Endothelial cell of umbilical vein (primary cell): ENCODE data around the gene TMPRSS9. TPM values are rescaled to one million over a fixed set of nuclear protein-coding genes. Genes with fewer than 3 reads are reported as not detected.

ENCODE experiments used
- BruUV-seq: library from RNA; stranded (reverse); fragments of 400-500 nt; replicated peaks from 2 replicates; lab custom pipeline; 2021; lab: Mats Ljungman, UMichigan
- CTCF ChIA-PET: fragments of 300-600, 350-600 bp; sonication (Branson Sonifier 250); formaldehyde crosslinking; loops from one replicate; lab custom pipeline; 2021; ENCODE audit warnings: antibody characterized with exemption, inconsistent platforms; lab: Charles Lee
- POLR2A ChIA-PET: fragments of 300-600, 350-600 bp; sonication (Branson Sonifier 250); formaldehyde crosslinking; loops from one replicate; lab custom pipeline; 2021; ENCODE audit warnings: antibody characterized with exemption, inconsistent platforms; lab: Charles Lee
- DNase-seq: peaks from one replicate; pipeline ENCODE4 v3.0.0-alpha.2; 2011; ENCODE audit warnings: low read depth, low spot score
- FAIRE-seq: peaks from 2 replicates; lab custom pipeline; 2011; peaks lifted over from hg19 to GRCh38; lab: Jason Lieb, UNC
- H2AFZ ChIP-seq: 2 replicates; pipeline ENCODE4 v1.6.0; 2012; ENCODE audit warnings: low read depth, low read length, control low read depth, inconsistent platforms
- H3K27ac ChIP-seq: 2 replicates; pipeline ENCODE4 v1.5.1; 2011; ENCODE audit warnings: low read depth, mild to moderate bottlenecking, control low read depth, low read length, moderate library complexity; ENCODE audit not compliant: insufficient read depth
- H3K27me3 ChIP-seq, 2 experiments: 2 replicates each; pipeline versions ENCODE4 v1.6.0 to v1.6.1; 2011; ENCODE audit warnings: low read length in 2 of 2, mixed read lengths in 1 of 2; ENCODE audit not compliant: control insufficient read depth in 2 of 2, insufficient read depth in 2 of 2
- H3K36me3 ChIP-seq, 2 experiments: 2 replicates in 1 of 2; 3 replicates in 1 of 2; pipeline ENCODE4 v1.5.1; 2011; ENCODE audit warnings: low read length in 2 of 2, mild to moderate bottlenecking in 1 of 2, moderate library complexity in 1 of 2; ENCODE audit not compliant: control insufficient read depth in 2 of 2, insufficient read depth in 2 of 2; ENCODE audit errors: extremely low read depth in 1 of 2
- H3K4me1 ChIP-seq: 3 replicates; pipeline ENCODE4 v1.5.1; 2011; ENCODE audit warnings: mild to moderate bottlenecking, low read length; ENCODE audit not compliant: control insufficient read depth, insufficient read depth; ENCODE audit errors: extremely low read depth
- H3K4me2 ChIP-seq: 2 replicates; pipeline ENCODE4 v1.6.1; 2011; ENCODE audit warnings: low read length, control low read depth, mixed read lengths; ENCODE audit not compliant: insufficient read depth
- H3K4me3 ChIP-seq, 3 experiments: fragments of 200-600 bp in 1 of 3; sonication (generic), shearing (Covaris generic) in 1 of 3; replicated peaks in 1 of 3; 2 replicates each; pipeline ENCODE4 v1.5.1; 2011 to 2016; ENCODE audit warnings: control low read depth in 3 of 3, low read length in 3 of 3, mild to moderate bottlenecking in 2 of 3, inconsistent platforms in 1 of 3, low read depth in 1 of 3, moderate library complexity in 1 of 3; ENCODE audit not compliant: insufficient read depth in 1 of 3
- H3K79me2 ChIP-seq: 2 replicates; pipeline ENCODE4 v1.6.0; 2012; ENCODE audit warnings: low read length, inconsistent platforms; ENCODE audit not compliant: control insufficient read depth, insufficient read depth
- H3K9ac ChIP-seq: replicated peaks from 2 replicates; pipeline ENCODE3; 2011; ENCODE audit warnings: low read length, control low read depth; ENCODE audit not compliant: insufficient read depth; ENCODE audit errors: extremely low read depth
- H3K9me1 ChIP-seq: replicated peaks from 3 replicates; pipeline ENCODE4 v1.6.0; 2011; ENCODE audit warnings: mild to moderate bottlenecking, low read length; ENCODE audit not compliant: control insufficient read depth, insufficient read depth; ENCODE audit errors: extremely low read depth
- H3K9me3 ChIP-seq: replicated peaks from 2 replicates; pipeline ENCODE4 v1.5.1; 2012; ENCODE audit warnings: low read length, inconsistent platforms; ENCODE audit not compliant: control insufficient read depth, insufficient read depth
- H4K20me1 ChIP-seq: replicated peaks from 2 replicates; pipeline ENCODE3; 2011; ENCODE audit warnings: mild to moderate bottlenecking, low read length; ENCODE audit not compliant: control insufficient read depth, insufficient read depth; ENCODE audit errors: extremely low read depth
- CTCF ChIP-seq, 2 donors: IDR thresholded peaks; 1 replicate in 1 of 2; 2 replicates in 1 of 2; pipeline ENCODE4 v1.5.1; 2011; ENCODE audit warnings: low read length in 2 of 2, mild to moderate bottlenecking in 2 of 2, moderate library complexity in 2 of 2, control low read depth in 1 of 2, inconsistent platforms in 1 of 2, low read depth in 1 of 2; ENCODE audit not compliant: insufficient read depth in 1 of 2; ENCODE audit errors: extremely low read depth in 1 of 2
- EZH2 ChIP-seq: IDR thresholded peaks from 2 replicates; pipeline ENCODE4 v1.6.1; 2012; ENCODE audit warnings: borderline replicate concordance, low read depth, mild to moderate bottlenecking, moderate library complexity, low read length, inconsistent platforms; ENCODE audit not compliant: severe bottlenecking
- FOS ChIP-seq: IDR thresholded peaks from 2 replicates; pipeline ENCODE4 v1.6.1; 2011; ENCODE audit warnings: mild to moderate bottlenecking, low read length, moderate library complexity, borderline replicate concordance; ENCODE audit not compliant: insufficient read depth
- GATA2 ChIP-seq: IDR thresholded peaks from 2 replicates; pipeline ENCODE4 v1.7.0; 2011; ENCODE audit warnings: low read depth, mild to moderate bottlenecking, moderate library complexity, mixed read lengths, low read length; ENCODE audit not compliant: insufficient read length, insufficient read depth
- JUN ChIP-seq: IDR thresholded peaks from 2 replicates; pipeline ENCODE4 v1.6.1; 2011; ENCODE audit warnings: borderline replicate concordance, low read depth; ENCODE audit not compliant: insufficient read length, insufficient read depth
- MYC ChIP-seq: IDR thresholded peaks from one replicate; pipeline ENCODE4 v1.6.1; 2011; ENCODE audit warnings: mild to moderate bottlenecking, low read depth, low read length
- POLR2A ChIP-seq: IDR thresholded peaks from 2 replicates; pipeline ENCODE4 v1.6.1; 2012; ENCODE audit warnings: low read depth, mild to moderate bottlenecking, control low read depth, low read length
- POLR2AphosphoS5 ChIP-seq: IDR thresholded peaks from 2 replicates; pipeline ENCODE4 v1.6.1; 2012; ENCODE audit warnings: low read depth, mild to moderate bottlenecking, control low read depth, low read length, moderate library complexity; ENCODE audit not compliant: insufficient read depth
- dilution Hi-C: fragments of 300-500 bp; cut with MboI; formaldehyde crosslinking; loops from one replicate; pipeline ENCODE4 v1.15.0; 2019; ENCODE audit warnings: low sequenced_read_pairs; ENCODE audit not compliant: extremely low pct_ligation_motif_present
- intact Hi-C: fragments of 100-400 bp; cut with micrococcal nuclease; formaldehyde crosslinking; loops from one replicate; pipeline ENCODE4 v1.10.0; 2022
- polyA plus RNA-seq, 4 experiments: library from polyadenylated mRNA; depleted of rRNA in 3 of 4; stranded (reverse) in 3 of 4; unstranded in 1 of 4; fragments of >200 nt; gene quantifications; 2 replicates each; pipeline versions ENCODE4 v1.2.1 to v1.2.3, GENCODE V29; 2011 to 2012; ENCODE audit warnings: missing spikeins in 1 of 4
- total RNA-seq: library from RNA; stranded (reverse); gene quantifications from 2 replicates; pipeline ENCODE4 v1.2.3, GENCODE V29; 2021
- TF ChIP-seq, protein P1 (sequence below): IDR thresholded peaks from 2 replicates; pipeline ENCODE4 v1.6.1; 2011; ENCODE audit not compliant: insufficient read depth, insufficient read length

TMPRSS9 gene
- total and polyA plus RNA-seq, 2 donors (not counting 3 experiments of a cell fraction or from before 2014, with no cell fraction given): not detected

GRCh38 chr19:2453431-2454025 is 93.5 kb downstream of the TMPRSS9 start:
- dilution Hi-C loops: no loop called here
- TF ChIP-seq CTCF (IDR thresholded peaks at IDR 0.05; ENCODE audit: extremely low read depth in 1 of 2, insufficient read depth in 1 of 2, low read depth in 1 of 2, low read length in 2 of 2) (no peak), POLR2A (no peak), JUN (no peak), GATA2 (no peak), POLR2AphosphoS5 (no peak), FOS (no peak), MYC (no peak), EZH2 (no peak)
- TF ChIP-seq, protein P1, sequence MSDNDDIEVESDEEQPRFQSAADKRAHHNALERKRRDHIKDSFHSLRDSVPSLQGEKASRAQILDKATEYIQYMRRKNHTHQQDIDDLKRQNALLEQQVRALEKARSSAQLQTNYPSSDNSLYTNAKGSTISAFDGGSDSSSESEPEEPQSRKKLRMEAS: no peak
- no peaks in the 10 kb centered on the region for H3K9me3 ChIP-seq
- no peak overlapping the region for H3K27ac ChIP-seq
- H3K9me1 ChIP-seq: no peaks in the 10 kb centered on the region
- H3K36me3 ChIP-seq: peaks cover 0 to 3% of the 10 kb centered on the region in 2 experiments
- H3K4me1 ChIP-seq: peaks cover 13% of the 10 kb centered on the region
- FAIRE-seq (no peak), DNase-seq (no peak)
- H2AFZ ChIP-seq: no peak overlapping the region
- H3K9ac ChIP-seq: no peak overlapping the region
- H3K27me3 ChIP-seq: no peaks in the 10 kb centered on the region
- no TSS peak for BruUV-seq
- H4K20me1 ChIP-seq: no peaks in the 10 kb centered on the region
- ChIA-PET CTCF (interaction anchor here (0.9 kb wide), 2 partner anchors 28 to 183 kb away, joined by 3 read pairs; no protein-coding TSS in a partner anchor), POLR2A (interaction anchor here (0.6 to 1.4 kb wide), 2 partner anchors 23 to 67 kb away, joined by 3 to 4 read pairs; partner anchors contain the start of gene GADD45B)
- no peak overlapping the region for H3K4me2 ChIP-seq
- H3K4me3 ChIP-seq: no peak overlapping the region
- peaks cover 82% of the 10 kb centered on the region for H3K79me2 ChIP-seq
- intact Hi-C loops: no loop called here
